Measurements from ENCODE around the gene NLRX1. TPM values are rescaled to one million over a fixed set of nuclear protein-coding genes. Genes with fewer than 3 reads are reported as not detected.
"Not testable (repeated sequence)": the region's sequence is repeated elsewhere in the genome, so short reads cannot be mapped to it uniquely, and the experiment has no call there.

Gene NLRX1
- total RNA-seq: 23.7 TPM in 2 replicates

DNA sequence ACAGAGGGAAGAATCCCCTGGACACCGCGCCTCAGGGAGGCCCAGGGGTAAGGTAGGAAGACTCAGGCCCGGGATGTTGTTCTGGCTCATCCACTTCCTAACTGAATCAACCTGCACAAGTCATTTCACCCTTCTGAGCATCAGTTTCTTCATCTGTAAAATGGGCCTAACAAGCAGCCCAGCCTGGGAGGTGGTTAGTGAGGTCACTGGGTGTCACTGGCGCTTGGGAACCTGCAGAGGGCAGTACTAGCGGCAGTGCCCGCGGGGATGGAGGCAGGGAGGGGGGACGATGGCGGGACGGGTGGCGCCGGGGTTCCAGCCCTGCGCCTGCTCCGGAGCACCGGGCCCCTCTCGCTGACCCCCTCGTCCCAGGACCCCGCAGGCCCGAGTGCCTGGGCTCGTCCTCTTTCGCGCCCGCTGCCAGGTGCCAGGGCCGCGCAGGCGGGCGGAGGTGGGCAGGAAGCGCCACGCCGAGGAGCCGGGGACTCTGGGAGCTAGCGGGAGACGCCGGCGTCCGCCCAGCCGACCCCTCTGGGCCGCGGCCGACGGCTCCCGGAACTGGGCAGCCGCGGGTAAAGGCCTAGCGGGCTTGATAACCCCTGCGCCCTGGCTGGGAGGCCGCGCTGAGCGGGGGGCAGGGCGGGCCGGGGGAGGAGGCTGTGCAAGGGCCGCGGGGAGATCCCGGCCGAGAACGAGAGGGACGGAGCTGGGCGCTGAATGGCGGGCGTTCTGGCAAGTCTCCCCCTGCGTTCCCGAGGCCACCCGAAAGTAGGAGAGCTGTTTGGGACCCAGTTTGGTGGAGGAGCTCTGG, at the start of gene NLRX1:
TSS of gene NLRX1 (plus strand) at position 255 of the 811 bp plus-strand sequence. CDS start 2,679 bp downstream, outside the sequence.
- intact Hi-C loops (cut with micrococcal nuclease): loop anchor here (1.0 to 2.0 kb wide), 3 partner anchors 29 to 154 kb away; no protein-coding TSS in a partner anchor

DNA sequence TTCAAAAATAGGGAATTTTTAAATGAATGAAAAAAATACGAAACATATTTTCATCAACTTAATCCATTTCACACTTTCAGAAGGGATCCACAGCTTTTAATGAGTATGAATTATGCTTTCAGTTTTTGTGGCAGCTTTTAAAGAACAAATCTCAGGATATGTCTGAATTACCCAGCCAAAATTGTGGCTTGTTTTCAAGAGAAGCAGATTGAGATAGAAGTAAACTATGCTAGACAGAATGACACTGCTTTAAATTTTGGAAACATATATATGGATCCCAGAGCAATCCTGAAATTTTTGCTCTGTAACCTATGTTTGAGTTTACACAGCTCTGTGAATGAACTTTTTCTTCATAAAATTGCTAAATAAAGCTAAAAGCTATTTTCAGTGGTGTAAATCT, 49.6 kb upstream of the NLRX1 start:
- intact Hi-C loops (cut with micrococcal nuclease): no loop called here

GRCh38 chr11:119120639-119121007, 47.9 kb upstream of the NLRX1 start:
- intact Hi-C loops (cut with micrococcal nuclease): loop anchor here (1.0 kb wide), 8 partner anchors 13 to 214 kb away; partner anchors contain the start of genes C2CD2L, HYOU1, RNF26 and RPS25

GRCh38 chr11:119121008-119121810, 47.3 kb upstream of the NLRX1 start, which contains the start of gene HINFP:
Gene HINFP (plus strand): TSS chr11:119121580. CDS start chr11:119126945, 5,365 bp downstream.
- intact Hi-C loops (cut with micrococcal nuclease): loop anchor here (1.0 kb wide), 8 partner anchors 14 to 213 kb away; partner anchors contain the start of genes C2CD2L, HYOU1, RNF26 and RPS25

DNA sequence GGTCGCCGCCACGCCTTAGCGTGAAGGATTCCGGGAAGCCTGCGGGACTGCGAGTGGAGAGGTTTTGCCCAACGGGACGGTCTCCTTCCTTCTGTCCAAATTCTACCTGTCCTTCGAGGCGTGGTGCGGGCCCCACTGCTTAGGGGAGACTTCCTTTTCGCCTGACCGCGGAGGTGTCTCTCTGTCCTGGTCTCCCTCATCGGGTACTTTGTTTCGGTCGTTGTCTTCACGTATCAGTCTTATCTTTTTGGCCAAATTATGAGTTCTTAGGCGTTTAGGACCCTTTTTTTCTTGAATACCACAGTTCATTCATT, 46.8 kb upstream of the NLRX1 start:
- intact Hi-C loops (cut with micrococcal nuclease): loop anchor here (1.0 kb wide), 8 partner anchors 14 to 213 kb away; partner anchors contain the start of genes C2CD2L, HYOU1, RNF26 and RPS25

DNA sequence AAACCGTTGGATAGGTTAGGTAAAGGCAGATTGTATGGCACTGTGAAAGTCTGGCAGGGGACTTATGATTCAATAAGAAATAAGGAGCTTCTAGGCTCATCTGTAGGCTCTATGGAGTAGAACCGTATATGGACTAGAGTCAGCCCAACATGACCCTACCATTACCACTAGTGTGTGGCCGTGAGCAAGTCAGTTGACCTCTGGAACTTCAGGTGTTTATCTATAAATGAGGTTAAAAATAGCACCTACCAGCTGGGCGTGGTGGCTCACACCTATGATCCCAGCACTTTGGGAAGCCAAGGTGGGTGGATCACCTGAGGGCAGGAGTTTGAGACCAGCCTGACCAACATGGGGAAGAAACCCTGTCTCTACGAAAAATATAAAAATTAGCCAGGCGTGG, 42.7 kb upstream of the NLRX1 start:
- intact Hi-C loops (cut with micrococcal nuclease): no loop called here

DNA sequence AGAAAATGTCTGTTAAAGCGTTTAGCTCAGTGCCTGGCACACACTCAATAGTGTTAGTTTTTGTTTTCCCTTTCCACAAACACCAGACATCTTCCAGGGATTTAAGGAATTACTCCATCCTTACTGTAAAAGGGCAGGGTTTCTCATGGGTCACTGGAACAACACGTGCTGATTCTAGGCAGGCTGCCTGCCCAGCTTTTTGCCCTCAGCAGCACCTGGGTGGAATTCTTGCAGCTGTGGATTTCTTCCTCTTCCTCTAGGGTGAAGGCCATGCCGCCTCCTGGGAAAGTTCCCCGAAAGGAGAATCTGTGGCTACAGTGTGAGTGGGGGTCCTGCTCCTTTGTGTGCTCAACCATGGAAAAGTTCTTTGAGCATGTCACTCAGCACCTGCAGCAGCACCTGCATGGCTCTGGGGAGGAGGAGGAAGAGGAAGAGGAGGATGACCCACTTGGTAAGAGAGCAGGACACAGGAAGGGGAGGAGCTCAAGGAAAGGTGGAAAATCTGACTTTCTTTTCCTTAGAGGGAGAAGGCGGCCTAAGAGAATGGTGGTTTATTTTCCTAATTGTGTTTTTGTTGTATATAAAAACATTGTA, 41.8 kb upstream of the NLRX1 start:
- intact Hi-C loops (cut with micrococcal nuclease): no loop called here

DNA sequence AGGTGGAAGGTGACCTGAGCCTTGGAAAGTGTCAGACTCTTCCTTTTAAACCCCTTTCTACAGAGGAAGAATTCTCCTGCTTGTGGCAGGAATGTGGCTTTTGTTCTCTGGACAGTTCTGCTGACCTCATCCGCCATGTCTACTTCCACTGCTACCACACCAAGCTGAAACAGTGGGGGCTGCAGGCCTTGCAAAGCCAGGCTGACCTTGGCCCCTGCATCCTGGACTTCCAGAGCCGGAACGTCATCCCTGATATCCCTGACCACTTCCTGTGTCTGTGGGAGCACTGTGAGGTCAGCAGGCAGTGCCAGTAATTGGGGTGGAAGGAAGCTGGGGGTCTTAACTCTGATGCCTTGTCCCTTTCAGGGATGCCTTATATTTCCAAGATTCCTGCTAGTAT, 37.9 kb upstream of the NLRX1 start:
- intact Hi-C loops (cut with micrococcal nuclease): no loop called here

DNA sequence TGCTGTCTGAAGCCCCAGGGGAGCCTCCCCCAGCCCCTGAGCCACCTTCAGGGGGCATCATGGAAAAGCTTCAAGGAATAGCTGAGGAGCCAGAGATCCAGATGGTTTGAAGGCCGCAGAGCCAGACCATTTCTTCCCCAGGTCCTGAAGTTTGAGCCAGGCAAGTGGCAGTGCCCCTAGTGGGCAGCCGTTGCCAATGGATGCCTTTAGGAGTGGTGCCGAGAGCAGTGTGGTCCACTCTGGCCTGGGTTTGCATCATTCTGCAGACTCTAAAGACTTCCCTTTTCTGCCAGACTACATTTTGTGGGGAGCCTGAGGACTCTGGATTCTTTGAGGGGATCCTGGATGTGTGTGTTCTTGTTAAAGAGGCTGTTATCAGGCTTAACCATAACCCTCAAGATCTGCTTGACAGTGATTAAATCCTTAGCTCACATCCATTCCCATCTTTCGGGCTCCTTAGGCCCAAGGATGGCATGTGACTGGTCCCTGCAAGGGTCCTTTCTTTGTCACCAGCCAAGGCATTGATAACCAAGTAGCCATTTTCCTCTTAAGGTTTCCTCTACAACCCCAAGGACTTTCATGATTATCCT, 34.0 kb upstream of the NLRX1 start:
- intact Hi-C loops (cut with micrococcal nuclease): no loop called here

DNA sequence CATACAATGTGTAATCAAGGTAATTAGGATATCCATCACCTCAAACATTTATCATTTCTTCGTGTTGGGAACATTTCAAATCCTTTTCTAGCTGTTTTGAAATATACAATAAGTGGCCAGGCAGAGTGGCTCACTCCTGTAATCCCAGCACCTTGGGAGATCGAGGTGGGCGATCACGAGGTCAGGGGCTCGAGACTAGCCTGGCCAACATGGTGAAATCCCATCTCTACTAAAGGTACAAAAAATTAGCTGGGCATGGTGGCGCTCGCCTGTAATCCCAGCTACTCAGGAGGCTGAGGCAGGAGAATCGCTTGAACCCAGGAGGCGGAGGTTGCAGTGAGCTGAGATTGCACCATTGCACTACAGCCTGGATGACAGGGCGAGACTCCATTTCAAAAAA, 29.2 kb upstream of the NLRX1 start:
- intact Hi-C loops (cut with micrococcal nuclease): not testable (repeated sequence)

DNA sequence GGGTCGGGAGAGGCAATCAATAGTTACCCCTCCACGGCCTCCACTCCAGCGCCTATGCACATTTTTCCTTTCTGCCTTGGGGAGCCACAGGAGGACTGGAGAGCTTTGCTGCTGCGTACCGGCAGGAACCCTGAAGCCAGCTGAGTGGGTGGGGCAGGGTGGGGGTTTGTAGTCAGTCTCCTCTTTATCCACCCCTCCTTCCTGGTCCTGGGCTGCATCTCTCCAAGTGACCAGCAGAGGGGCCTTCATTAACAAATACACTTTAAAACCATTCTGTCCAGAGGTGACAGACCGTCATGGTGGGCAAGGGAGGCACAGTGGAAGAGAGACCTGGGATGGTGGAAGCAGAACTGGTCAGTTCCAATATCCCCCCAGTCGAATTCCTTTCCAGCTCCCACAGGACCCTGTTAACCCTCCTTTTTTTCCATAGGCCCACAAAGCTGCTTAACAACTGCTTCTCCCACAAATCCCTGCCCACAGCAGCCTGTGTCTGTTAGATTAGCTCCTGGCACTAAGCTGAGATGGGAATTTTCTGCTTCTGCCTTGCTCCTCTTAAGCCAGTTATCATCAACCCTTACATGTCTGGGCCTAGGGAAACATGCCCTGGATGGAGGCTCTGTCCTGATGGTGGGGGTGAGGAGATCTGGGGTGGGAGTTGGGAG, 23.6 kb upstream of the NLRX1 start:
- intact Hi-C loops (cut with micrococcal nuclease): loop anchor here (1.0 kb wide), 1 partner anchor 52 kb away; no protein-coding TSS in a partner anchor

DNA sequence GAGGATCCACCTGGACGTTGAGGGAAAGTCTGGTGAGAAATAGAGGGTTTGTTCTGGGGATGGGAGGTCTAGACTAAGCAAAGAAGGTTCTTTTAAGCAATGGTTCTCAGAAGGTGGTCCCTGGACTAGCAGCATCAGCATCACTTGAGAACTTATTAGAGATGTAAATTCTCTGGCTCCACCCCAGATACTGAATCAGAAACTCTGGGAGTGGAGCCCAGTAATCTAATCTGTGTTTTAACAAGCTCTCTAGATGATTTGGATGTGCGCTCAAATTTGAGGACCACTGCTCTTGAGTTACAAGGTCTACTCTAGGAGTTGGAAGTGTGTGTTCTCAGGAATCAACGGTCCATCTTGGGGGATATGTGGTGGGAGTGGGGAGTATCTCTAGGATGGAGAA, 23.0 kb upstream of the NLRX1 start:
- intact Hi-C loops (cut with micrococcal nuclease): no loop called here

- intact Hi-C loops (cut with micrococcal nuclease): no loop called here
Measured at GRCh38 chr11:119147604-119148333, 20.8 kb upstream of the NLRX1 start.

DNA sequence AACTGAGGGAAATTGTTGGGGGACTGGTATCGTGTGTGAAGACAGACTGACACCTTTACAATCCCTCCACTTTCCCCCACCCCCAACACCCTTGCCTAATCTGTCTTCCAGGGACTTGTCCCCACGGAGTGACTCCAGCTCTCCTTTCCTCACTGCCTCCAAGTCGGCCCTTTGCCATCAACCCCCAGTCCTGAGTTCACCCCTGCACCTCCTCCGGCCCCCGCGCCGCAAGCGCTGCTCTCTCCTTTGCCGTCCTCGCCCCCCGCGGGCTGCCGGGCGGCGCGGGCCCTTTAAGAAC, 19.9 kb upstream of the NLRX1 start:
- intact Hi-C loops (cut with micrococcal nuclease): no loop called here

DNA sequence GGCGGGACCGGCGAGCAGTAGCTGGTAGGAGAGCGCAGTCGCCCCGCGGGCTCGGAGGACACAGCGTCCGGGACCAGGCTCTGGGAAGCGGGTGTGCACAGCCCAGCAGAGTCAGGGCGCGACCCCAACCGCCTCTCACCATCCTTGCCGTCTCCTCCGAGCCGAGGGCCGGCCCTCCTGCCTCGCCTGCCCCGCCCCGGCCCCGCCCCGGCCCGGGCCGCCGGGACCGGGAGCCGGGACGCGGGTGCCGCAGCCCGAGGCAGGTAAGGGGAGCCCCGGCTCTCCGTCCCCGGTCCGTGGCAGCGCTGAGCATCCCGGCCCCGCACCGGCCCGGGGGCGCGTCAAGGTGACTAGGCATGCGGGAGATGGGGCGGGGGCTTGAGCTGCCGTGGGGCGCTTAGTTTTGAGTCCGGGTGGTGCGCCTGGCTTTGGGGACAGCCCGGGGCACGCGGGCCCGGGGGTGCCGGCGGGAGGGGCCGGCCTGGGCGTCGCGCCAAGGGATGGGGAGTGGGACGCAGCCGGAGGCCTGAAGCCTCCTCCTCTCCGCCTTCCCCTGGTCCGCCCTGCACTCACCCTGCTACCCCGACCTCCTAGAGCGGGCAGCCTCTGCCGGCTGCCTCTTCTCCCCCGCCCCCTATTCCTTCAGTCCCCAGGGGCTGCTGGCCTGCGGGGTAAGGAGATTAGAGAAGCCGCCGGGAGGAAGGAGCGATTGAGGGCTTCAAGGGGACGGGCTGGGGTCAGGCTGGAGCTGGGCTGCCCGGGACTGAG, 19.3 kb upstream of the NLRX1 start, which contains the start of gene ABCG4:
TSS of gene ABCG4 (plus strand) at position 35 of the 768 bp plus-strand sequence. CDS start 914 bp downstream, outside the sequence.
- intact Hi-C loops (cut with micrococcal nuclease): no loop called here

DNA sequence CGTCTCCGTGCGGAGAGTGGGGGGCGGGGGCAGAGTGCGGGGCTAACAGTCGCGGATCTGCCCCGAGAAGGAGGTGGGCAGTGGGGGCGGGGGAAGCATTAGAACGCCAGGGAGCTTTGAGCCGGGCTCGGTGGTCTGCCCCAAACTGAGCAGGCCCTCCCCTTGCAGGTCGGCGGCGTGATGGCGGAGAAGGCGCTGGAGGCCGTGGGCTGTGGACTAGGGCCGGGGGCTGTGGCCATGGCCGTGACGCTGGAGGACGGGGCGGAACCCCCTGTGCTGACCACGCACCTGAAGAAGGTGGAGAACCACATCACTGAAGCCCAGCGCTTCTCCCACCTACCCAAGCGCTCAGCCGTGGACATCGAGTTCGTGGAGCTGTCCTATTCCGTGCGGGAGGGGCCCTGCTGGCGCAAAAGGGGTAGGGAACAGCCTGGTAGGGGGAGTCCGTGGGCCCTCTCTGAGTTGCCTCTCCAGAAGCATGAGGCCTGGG, 18.7 kb upstream of the NLRX1 start:
- intact Hi-C loops (cut with micrococcal nuclease): no loop called here

- intact Hi-C loops (cut with micrococcal nuclease): loop anchor here (1.0 kb wide), 1 partner anchor 43 kb away; no protein-coding TSS in a partner anchor
Measured at GRCh38 chr11:119152043-119152442, 16.5 kb upstream of the NLRX1 start.

GRCh38 chr11:119152604-119153003, 15.9 kb upstream of the NLRX1 start:
- intact Hi-C loops (cut with micrococcal nuclease): loop anchor here (1.0 kb wide), 1 partner anchor 43 kb away; no protein-coding TSS in a partner anchor
